ENCODE measurements around the gene LCE1E. TPM values are rescaled to one million over a fixed set of nuclear protein-coding genes. Genes with fewer than 3 reads are reported as not detected.

Gene LCE1E
- total RNA-seq, 1 experiment from 2014 or later, result not detected

DNA sequence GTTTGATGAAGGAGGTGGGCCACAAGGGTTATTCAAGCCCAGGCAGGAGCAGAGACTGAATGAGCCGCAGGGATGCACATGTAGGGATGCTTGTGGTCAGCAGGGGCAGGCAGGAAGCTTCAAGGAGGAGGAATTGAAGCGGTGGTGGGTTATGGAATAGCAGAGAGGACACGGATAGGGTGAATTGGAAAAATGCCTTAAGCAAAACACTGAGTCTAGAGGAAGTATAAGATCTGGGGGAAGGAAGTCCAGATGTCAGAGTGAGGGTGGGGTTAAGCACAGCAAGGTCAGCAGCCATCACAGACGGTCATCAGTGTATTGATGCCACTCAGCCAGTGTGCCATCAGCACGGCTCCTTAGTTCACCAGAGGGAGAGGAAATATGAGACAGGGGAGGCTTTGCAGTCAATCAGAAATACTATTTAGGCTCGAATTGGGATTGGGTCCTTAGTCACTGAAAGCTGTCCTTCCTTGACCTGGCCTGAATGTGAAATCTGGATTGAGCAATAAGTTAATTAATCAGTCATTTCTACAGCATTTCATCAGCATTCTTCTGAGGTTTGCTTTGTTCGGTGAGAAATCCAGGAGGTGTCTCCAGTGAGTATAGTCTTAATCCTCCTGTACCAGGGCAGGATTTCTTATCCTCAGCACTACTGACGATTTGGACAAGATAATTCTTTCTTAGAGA lies 17.1 kb upstream of the LCE1E start:
- Histone ChIP-seq H3K4me3 (ENCODE audit: low read length) (no peak overlapping the region), H3K27me3 (ENCODE audit: low read length) (no peaks in the 10 kb centered on the region), H2AFZ (ENCODE audit: low read length) (no peak overlapping the region), H3K9me2 (replicated peaks; ENCODE audit: insufficient read depth, low read length) (no peaks in the 10 kb centered on the region), H3K9me3 (ENCODE audit: low read length) (no peaks in the 10 kb centered on the region), H3K27ac (ENCODE audit: low read length) (no peak overlapping the region), H3K4me1 (ENCODE audit: low read length) (no peaks in the 10 kb centered on the region), H4K20me1 (ENCODE audit: insufficient read depth, low read depth, low read length) (no peaks in the 10 kb centered on the region), H3K79me2 (ENCODE audit: low read length) (no peaks in the 10 kb centered on the region), H3K36me3 (ENCODE audit: insufficient read depth, low read length) (no peaks in the 10 kb centered on the region), H3K4me2 (ENCODE audit: low read depth, low read length, poor library complexity, severe bottlenecking) (no peak overlapping the region), H3K9ac (ENCODE audit: low read length) (no peak overlapping the region)
- no peak for DNase-seq

GRCh38 chr1:152770411-152770810 lies 15.6 kb upstream of the LCE1E start:
- no peaks in the 10 kb centered on the region for H3K4me1 ChIP-seq (ENCODE audit: low read length)
- no peaks in the 10 kb centered on the region for H3K79me2 ChIP-seq (ENCODE audit: low read length)
- no peak for DNase-seq
- H2AFZ ChIP-seq (ENCODE audit: low read length), result no peak overlapping the region
- H3K36me3 ChIP-seq (ENCODE audit: insufficient read depth, low read length), result no peaks in the 10 kb centered on the region
- H4K20me1 ChIP-seq (ENCODE audit: insufficient read depth, low read depth, low read length), result no peaks in the 10 kb centered on the region
- H3K9ac ChIP-seq (ENCODE audit: low read length), result no peak overlapping the region
- no peak overlapping the region for H3K4me3 ChIP-seq (ENCODE audit: low read length)
- H3K4me2 ChIP-seq (ENCODE audit: low read depth, low read length, poor library complexity, severe bottlenecking), result no peak overlapping the region
- H3K9me2 ChIP-seq (replicated peaks; ENCODE audit: insufficient read depth, low read length), result no peaks in the 10 kb centered on the region
- H3K9me3 ChIP-seq (ENCODE audit: low read length), result no peaks in the 10 kb centered on the region
- H3K27ac ChIP-seq (ENCODE audit: low read length), result no peak overlapping the region
- no peaks in the 10 kb centered on the region for H3K27me3 ChIP-seq (ENCODE audit: low read length)

GRCh38 chr1:152774875-152775274 lies 11.2 kb upstream of the LCE1E start, which contains the start of gene LCE1F:
Gene LCE1F, plus strand, starts transcription at chr1:152775140. Its CDS starts 1,232 bp downstream, at chr1:152776372.
- Histone ChIP-seq H3K9ac (ENCODE audit: low read length) (no peak within 1 kb of the TSS), H3K27ac (ENCODE audit: low read length) (no peak within 1 kb of the TSS), H3K4me3 (ENCODE audit: low read length) (no peak within 1 kb of the TSS), H3K9me3 (ENCODE audit: low read length) (no peaks in the 10 kb centered on the region), H4K20me1 (ENCODE audit: insufficient read depth, low read depth, low read length) (no peaks in the 10 kb centered on the region), H3K79me2 (ENCODE audit: low read length) (no peaks in the 10 kb centered on the region), H3K9me2 (replicated peaks; ENCODE audit: insufficient read depth, low read length) (no peaks in the 10 kb centered on the region), H3K27me3 (ENCODE audit: low read length) (no peaks in the 10 kb centered on the region), H2AFZ (ENCODE audit: low read length) (no peak within 1 kb of the TSS), H3K4me1 (ENCODE audit: low read length) (no peaks in the 10 kb centered on the region), H3K36me3 (ENCODE audit: insufficient read depth, low read length) (no peaks in the 10 kb centered on the region), H3K4me2 (ENCODE audit: low read depth, low read length, poor library complexity, severe bottlenecking) (no peak within 1 kb of the TSS)
- peak; percentile 52 for DNase-seq

DNA sequence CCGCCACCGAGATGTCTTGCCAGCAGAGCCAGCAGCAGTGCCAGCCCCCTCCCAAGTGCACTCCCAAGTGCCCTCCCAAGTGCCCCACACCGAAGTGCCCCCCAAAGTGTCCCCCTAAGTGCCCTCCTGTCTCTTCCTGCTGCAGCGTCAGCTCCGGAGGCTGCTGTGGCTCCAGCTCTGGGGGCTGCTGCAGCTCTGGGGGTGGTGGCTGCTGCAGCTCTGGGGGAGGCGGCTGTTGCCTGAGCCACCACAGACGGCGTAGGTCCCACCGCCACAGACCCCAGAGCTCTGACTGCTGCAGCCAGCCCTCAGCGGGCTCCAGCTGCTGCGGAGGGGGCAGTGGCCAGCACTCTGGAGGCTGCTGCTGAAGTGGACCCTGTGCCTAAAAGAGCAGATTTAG lies 9.7 kb upstream of the LCE1E start:
- Histone ChIP-seq H3K27ac (ENCODE audit: low read length) (no peak overlapping the region), H3K4me3 (ENCODE audit: low read length) (no peak overlapping the region), H3K79me2 (ENCODE audit: low read length) (no peaks in the 10 kb centered on the region), H2AFZ (ENCODE audit: low read length) (no peak overlapping the region), H4K20me1 (ENCODE audit: insufficient read depth, low read depth, low read length) (no peaks in the 10 kb centered on the region), H3K4me2 (ENCODE audit: low read depth, low read length, poor library complexity, severe bottlenecking) (no peak overlapping the region), H3K9ac (ENCODE audit: low read length) (no peak overlapping the region), H3K27me3 (ENCODE audit: low read length) (no peaks in the 10 kb centered on the region), H3K9me2 (replicated peaks; ENCODE audit: insufficient read depth, low read length) (no peaks in the 10 kb centered on the region), H3K36me3 (ENCODE audit: insufficient read depth, low read length) (no peaks in the 10 kb centered on the region), H3K9me3 (ENCODE audit: low read length) (no peaks in the 10 kb centered on the region), H3K4me1 (ENCODE audit: low read length) (no peaks in the 10 kb centered on the region)
- DNase-seq, result no peak

DNA sequence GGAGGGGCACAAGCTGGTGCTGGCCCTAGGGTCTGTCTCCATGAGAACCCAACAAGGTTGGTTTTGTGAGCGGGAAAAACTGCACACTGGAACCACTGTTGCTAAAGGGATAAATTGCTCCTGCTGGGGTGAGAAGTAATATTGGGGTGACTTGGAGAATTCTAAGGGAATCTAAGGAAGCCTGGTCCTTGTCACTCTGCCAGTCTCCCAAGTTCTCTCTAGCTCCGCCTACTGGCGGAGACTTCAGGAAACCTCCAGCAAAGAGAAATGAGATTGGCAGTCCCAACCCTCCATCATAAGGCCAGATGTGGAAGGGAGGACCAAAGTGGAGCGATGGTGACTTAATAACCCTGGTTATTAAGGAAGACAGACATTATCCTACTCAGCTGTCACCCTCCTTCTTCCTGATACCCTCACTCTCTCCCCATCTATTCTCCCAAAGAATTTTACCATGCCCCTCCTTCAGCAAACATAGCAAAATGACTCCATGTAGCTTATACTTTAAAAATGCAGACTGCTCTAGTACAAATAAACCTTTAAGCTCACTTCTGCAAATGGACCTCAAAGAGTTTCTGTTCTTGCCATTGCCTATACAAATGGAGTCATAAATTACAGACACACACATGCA lies 8.4 kb upstream of the LCE1E start:
- no peaks in the 10 kb centered on the region for H3K27me3 ChIP-seq (ENCODE audit: low read length)
- no peaks in the 10 kb centered on the region for H3K4me1 ChIP-seq (ENCODE audit: low read length)
- H3K4me3 ChIP-seq (ENCODE audit: low read length), result no peak overlapping the region
- no peaks in the 10 kb centered on the region for H3K9me2 ChIP-seq (replicated peaks; ENCODE audit: insufficient read depth, low read length)
- H3K27ac ChIP-seq (ENCODE audit: low read length), result no peak overlapping the region
- no peaks in the 10 kb centered on the region for H3K9me3 ChIP-seq (ENCODE audit: low read length)
- no peak overlapping the region for H3K4me2 ChIP-seq (ENCODE audit: low read depth, low read length, poor library complexity, severe bottlenecking)
- H4K20me1 ChIP-seq (ENCODE audit: insufficient read depth, low read depth, low read length), result no peaks in the 10 kb centered on the region
- H3K79me2 ChIP-seq (ENCODE audit: low read length), result no peaks in the 10 kb centered on the region
- no peak overlapping the region for H3K9ac ChIP-seq (ENCODE audit: low read length)
- no peak overlapping the region for H2AFZ ChIP-seq (ENCODE audit: low read length)
- peak; percentile 50 for DNase-seq
- H3K36me3 ChIP-seq (ENCODE audit: insufficient read depth, low read length), result no peaks in the 10 kb centered on the region

- Histone ChIP-seq H3K36me3 (ENCODE audit: insufficient read depth, low read length) (no peaks in the 10 kb centered on the region), H3K9me2 (replicated peaks; ENCODE audit: insufficient read depth, low read length) (no peaks in the 10 kb centered on the region), H2AFZ (ENCODE audit: low read length) (no peak overlapping the region), H4K20me1 (ENCODE audit: insufficient read depth, low read depth, low read length) (no peaks in the 10 kb centered on the region), H3K4me2 (ENCODE audit: low read depth, low read length, poor library complexity, severe bottlenecking) (no peak overlapping the region), H3K9me3 (ENCODE audit: low read length) (no peaks in the 10 kb centered on the region), H3K4me1 (ENCODE audit: low read length) (no peaks in the 10 kb centered on the region), H3K27ac (ENCODE audit: low read length) (no peak overlapping the region), H3K79me2 (ENCODE audit: low read length) (no peaks in the 10 kb centered on the region), H3K27me3 (ENCODE audit: low read length) (no peaks in the 10 kb centered on the region), H3K4me3 (ENCODE audit: low read length) (no peak overlapping the region), H3K9ac (ENCODE audit: low read length) (no peak overlapping the region)
- DNase-seq, result no peak
Measured at GRCh38 chr1:152783095-152783494, 3.0 kb upstream of the LCE1E start.

GRCh38 chr1:152795686-152796085 lies 9.6 kb downstream of the LCE1E start:
- Histone ChIP-seq H3K4me2 (ENCODE audit: low read depth, low read length, poor library complexity, severe bottlenecking) (no peak overlapping the region), H3K4me3 (ENCODE audit: low read length) (no peak overlapping the region), H3K9ac (ENCODE audit: low read length) (no peak overlapping the region), H3K9me2 (replicated peaks; ENCODE audit: insufficient read depth, low read length) (0 out of 2 replicates have a peak, but pooled peaks cover 2% of the 10 kb centered on the region), H3K79me2 (ENCODE audit: low read length) (no peaks in the 10 kb centered on the region), H4K20me1 (ENCODE audit: insufficient read depth, low read depth, low read length) (no peaks in the 10 kb centered on the region), H3K27ac (ENCODE audit: low read length) (no peak overlapping the region), H3K27me3 (ENCODE audit: low read length) (no peaks in the 10 kb centered on the region), H2AFZ (ENCODE audit: low read length) (no peak overlapping the region), H3K36me3 (ENCODE audit: insufficient read depth, low read length) (no peaks in the 10 kb centered on the region), H3K4me1 (ENCODE audit: low read length) (no peaks in the 10 kb centered on the region), H3K9me3 (ENCODE audit: low read length) (no peaks in the 10 kb centered on the region)
- DNase-seq, result no peak

DNA sequence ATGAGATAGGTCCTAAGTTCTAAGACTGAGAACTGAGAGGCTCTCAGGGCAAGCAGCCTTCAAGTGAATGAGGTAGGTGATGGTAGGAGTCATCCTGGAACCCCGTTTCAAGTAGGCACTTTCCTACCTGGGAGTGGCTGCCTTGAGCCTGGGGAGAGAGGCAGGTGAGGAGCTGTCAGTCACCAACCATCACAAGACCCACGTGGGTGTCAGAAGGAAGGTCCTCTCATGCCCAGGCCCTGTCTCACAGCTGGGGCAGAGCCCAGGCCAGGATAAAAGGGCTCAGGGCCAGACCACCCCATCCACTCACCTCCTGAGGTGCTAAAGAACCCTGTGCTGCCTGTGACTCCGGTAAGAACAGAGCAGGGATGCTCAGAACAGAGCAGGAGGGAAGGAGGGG lies 10.4 kb downstream of the LCE1E start, which contains the start of gene LCE1D:
Gene LCE1D, plus strand, starts transcription at position 301 of the 400 bp plus-strand sequence. CDS start 1,074 bp downstream, outside the sequence.
- Histone ChIP-seq H3K9ac (ENCODE audit: low read length) (no peak within 1 kb of the TSS), H3K4me2 (ENCODE audit: low read depth, low read length, poor library complexity, severe bottlenecking) (no peak within 1 kb of the TSS), H4K20me1 (ENCODE audit: insufficient read depth, low read depth, low read length) (no peaks in the 10 kb centered on the region), H3K4me3 (ENCODE audit: low read length) (no peak within 1 kb of the TSS), H3K4me1 (ENCODE audit: low read length) (no peaks in the 10 kb centered on the region), H3K27me3 (ENCODE audit: low read length) (no peaks in the 10 kb centered on the region), H3K9me2 (replicated peaks; ENCODE audit: insufficient read depth, low read length) (0 out of 2 replicates have a peak, but pooled peaks cover 2% of the 10 kb centered on the region), H3K36me3 (ENCODE audit: insufficient read depth, low read length) (no peaks in the 10 kb centered on the region), H3K79me2 (ENCODE audit: low read length) (no peaks in the 10 kb centered on the region), H3K9me3 (ENCODE audit: low read length) (no peaks in the 10 kb centered on the region), H2AFZ (ENCODE audit: low read length) (no peak within 1 kb of the TSS), H3K27ac (ENCODE audit: low read length) (no peak within 1 kb of the TSS)
- no peak for DNase-seq

Measured in Karpas-422 (cell line).